Right kidney (tissue), 9 donors: ENCODE measurements around the gene TP53.

ENCODE experiments used
- DNase-seq: peaks from one replicate; pipeline ENCODE4 v3.0.0-alpha.2; 2016
- long read RNA-seq, 8 donors: transcript quantifications; one replicate each; lab custom pipeline, GENCODE V29; 2026

Gene TP53
- long read RNA-seq, donor 1, transcript TP53-227 (11 exons, 2,579 nt): major isoform, 7 of 55 reads
- long read RNA-seq, donor 1, partial matches to known transcripts: 44 of 55 reads
- long read RNA-seq, donor 1, other reads (novel, unspliced or antisense): 0 of 55 reads
- long read RNA-seq, donor 2, partial matches to known transcripts: 0 of 4 reads
- long read RNA-seq, donor 2, other reads (novel, unspliced or antisense): 0 of 4 reads
- long read RNA-seq, donor 3, partial matches to known transcripts: 0 of 5 reads
- long read RNA-seq, donor 3, other reads (novel, unspliced or antisense): 0 of 5 reads
- long read RNA-seq, donor 4, partial matches to known transcripts: 0 of 8 reads
- long read RNA-seq, donor 4, other reads (novel, unspliced or antisense): 0 of 8 reads
- long read RNA-seq, donor 5, partial matches to known transcripts: 0 of 5 reads
- long read RNA-seq, donor 5, other reads (novel, unspliced or antisense): 0 of 5 reads
- long read RNA-seq, donor 6, partial matches to known transcripts: 7 of 16 reads
- long read RNA-seq, donor 6, other reads (novel, unspliced or antisense): 0 of 16 reads
- long read RNA-seq, donor 7: 0 reads
- long read RNA-seq, donor 8, transcript TP53-227 (11 exons, 2,579 nt): major isoform, 5 of 17 reads
- long read RNA-seq, donor 8, partial matches to known transcripts: 6 of 17 reads
- long read RNA-seq, donor 8, other reads (novel, unspliced or antisense): 0 of 17 reads

DNA sequence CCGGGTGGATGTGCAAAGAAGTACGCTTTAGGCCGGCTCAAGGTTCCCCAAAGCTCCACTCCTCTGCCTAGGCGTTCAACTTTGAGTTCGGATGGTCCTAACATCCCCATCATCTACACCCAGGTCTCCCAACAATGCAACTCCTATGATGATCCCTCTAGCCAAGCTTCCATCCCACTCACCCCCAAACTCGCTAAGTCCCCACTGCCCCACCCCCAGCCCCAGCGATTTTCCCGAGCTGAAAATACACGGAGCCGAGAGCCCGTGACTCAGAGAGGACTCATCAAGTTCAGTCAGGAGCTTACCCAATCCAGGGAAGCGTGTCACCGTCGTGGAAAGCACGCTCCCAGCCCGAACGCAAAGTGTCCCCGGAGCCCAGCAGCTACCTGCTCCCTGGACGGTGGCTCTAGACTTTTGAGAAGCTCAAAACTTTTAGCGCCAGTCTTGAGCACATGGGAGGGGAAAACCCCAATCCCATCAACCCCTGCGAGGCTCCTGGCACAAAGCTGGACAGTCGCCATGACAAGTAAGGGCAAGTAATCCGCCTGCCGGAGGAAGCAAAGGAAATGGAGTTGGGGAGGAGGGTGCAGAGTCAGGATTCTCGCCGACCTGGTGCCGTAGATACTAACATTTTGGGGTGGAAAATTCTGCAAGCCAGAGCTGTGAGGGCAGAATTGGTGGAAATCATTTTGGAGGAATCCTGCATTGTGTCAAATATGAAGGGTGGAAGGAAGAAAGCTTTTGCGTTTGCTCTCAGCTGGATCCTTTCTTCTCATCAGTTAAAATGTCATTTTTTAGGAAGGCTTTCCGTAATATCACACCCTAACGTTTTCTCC lies at the start of gene TP53:
TP53 (minus strand) TSS at position 419 of the 836 bp plus-strand sequence. CDS start 10,896 bp downstream, outside the sequence.
- DNase-seq: peak; percentile 84

DNA sequence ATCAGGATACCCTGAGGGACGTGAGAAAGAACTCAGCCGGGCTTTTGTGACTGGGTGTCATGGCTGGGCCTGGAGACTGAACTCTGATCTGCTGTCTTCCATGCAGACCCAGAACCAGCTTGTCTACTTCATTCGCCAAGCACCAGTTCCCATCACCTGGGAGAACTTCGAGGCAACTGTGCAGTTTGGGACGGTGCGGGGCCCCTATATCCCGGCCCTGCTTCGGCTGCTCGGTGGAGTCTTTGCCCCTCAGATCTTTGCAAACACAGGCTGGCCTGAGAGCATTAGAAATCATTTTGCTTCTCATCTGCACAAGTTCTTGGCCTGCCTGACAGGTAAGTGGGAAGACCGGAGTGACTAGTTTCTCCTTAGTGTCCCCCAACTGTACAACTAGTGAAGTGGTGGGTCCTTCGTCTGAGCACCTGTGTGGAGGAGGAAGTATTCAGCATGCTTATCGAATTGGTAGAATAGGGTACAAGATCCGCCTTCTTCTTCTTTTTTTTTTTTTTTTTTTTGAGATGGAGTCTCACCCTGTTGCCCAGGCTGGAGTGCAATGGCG lies 45.8 kb upstream of the TP53 start:
- DNase-seq: no peak

DNA sequence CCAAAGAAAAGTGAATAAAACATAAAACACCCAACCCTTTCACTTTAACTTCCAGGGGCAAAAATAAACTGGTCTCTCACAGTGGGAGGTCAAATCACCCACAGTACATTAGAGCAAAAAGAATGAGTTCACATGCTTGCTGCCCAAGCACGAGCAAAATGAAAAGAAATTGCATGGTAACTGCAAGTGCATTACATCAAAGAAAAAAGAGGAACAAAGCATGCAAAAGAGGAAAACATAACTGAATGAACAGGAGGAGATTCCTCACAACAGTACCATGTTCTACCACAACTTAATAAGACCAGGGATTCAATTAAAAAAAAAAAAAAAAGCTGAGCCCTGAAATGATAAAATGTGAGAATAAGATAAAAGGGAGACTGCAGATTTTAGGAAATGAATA lies 42.5 kb upstream of the TP53 start:
- DNase-seq: no peak

DNA sequence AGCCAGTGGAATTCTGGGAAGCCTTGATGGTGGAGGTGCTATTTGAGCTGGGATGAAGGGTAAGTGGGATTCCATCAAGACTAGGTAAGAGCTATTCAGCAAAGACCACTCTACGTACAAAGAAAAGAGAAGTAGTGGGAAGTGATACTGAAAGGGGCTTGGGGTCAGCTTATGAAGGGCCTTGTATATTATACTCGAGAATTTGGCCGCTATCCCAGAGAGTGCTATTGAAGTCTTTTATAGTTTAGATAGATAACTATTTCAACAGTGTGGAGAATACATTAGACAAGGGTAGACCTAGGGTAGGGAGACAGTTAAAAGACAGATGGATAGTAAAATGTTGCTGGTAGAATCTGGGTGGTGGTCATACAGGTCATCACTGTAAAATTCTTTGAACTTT lies 40.6 kb upstream of the TP53 start:
- DNase-seq: no peak

DNA sequence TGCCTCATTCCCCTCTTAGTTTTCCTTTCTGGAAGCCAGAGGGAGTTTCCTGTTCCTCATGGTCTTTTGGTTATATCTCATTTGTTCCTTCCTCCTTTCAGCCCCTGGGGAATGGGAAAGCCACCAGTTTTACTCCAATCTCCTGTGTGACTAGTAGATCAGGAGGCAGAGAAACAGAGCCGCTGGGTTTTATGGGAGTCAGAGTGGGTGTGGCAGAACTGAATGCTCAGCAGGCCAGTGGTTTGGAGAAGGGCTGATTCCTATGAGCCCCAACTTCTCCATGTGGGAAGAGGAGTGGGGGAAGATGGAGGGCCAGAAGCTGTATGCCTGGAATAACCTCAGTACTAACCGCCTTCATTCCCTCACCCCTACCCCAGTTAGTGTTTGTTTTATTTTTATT lies 34.3 kb upstream of the TP53 start:
- no peak for DNase-seq

DNA sequence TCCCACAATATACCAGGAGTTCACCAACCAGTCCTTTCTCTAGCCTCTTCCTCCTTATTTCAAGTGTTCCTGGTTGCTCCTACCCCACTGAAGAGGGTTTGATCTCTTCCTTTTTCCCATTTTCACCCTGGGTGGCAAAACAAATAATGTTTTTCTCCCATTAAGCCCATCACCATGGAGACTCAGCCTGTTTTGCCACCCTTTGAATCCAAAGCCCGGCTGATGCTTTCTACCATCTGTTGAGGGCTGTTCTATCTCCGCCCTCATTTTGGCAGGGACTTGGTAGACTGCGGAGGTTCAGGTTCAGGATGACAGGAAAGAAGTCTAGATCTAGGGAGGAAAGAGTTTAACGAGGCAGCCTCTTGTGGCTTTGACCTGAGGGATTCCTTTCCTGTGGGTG lies 32.8 kb upstream of the TP53 start:
- no peak for DNase-seq

DNA sequence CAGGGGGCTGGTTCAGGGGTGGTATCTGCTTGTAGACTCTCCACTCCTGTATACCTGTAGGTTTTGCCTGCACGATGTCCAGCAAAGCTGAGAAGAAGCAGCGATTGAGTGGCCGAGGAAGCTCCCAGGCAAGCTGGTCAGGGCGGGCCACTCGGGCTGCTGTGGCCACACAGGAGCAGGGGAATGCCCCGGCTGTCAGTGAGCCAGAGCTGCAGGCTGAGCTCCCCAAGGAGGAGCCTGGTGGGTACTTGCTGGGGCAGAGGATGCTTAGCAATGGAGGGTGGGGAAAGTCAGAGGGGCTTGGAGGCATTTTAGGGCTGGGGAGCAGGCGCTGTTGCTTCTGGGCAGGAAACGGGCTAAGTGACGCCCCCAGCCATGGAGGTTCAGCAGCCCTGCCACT lies 32.4 kb upstream of the TP53 start:
- DNase-seq: no peak

DNA sequence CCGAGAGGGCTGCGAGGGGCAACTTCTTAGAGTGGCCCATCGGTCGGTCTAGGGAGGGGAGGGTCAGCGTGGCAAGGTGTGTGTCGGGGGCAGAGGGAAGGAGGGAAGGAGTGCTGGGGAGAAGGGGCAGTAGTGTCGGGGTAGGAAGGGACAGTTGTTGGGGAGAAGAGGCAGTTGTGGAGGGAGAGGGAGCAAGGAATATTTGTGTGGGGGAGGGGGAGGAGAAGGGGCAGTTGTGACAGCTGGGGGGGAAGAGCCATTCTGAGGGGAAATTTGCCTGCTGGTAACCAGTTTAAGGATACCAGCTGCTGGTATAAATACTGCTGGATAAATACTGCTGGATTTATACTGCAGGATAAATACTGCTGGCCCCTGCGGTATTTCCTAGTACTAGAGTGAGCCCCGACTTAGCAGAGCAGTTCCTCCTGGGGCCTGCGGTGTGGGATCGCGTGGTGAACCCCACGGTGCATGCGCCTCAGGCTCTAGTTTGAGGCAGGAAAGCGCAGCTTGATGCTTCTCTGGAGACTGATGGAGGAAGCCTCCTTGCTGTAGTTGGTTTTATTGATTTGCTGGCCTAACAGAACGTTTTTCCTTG lies 30.6 kb upstream of the TP53 start:
- no peak for DNase-seq

DNA sequence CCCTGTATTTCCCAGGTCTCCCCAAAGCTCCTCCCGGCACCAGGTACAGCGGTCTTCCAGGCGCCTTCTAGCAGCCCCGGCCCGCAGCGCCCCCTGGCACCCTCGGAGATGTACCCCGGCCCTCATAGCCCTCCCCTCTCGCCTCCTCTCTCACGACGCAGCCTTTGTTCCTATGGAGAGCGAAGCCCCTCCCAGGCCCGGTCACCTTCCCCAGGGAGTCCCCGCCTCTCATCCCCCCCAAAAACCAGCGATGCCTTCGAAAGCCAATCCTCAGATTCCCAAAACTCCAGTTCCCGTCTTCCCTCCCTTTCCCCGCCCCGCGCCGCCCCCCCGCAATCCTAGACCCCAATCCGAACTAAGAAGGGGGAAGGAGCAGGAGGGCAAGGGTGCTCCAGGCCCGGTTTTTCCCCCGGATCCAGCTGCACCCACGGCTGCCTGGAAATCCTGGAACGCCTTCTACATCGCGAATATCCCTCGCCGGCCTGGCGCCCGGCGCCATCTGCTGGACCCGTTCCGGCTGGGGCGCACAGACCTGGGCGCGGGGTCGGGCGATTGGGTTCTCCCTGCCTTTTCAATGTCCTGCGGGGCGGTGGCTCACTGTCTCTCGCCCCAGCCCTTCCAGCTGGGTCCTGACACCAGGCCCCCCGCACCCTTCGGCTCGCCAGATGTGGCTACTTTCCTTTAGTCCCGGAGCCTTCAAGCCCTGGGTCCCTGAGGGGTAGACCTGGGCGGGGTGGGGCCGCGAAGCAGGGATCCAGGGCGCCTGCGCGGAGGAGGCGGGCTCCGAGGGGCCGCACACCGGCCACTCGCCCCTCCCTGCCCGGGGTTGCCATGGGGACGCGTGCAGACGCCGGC lies 29.8 kb upstream of the TP53 start, which contains the start of gene DNAH2:
DNAH2 (plus strand) TSS at position 844 of the 855 bp plus-strand sequence. CDS start 1,991 bp downstream, outside the sequence.
- peak; percentile 97 for DNase-seq

DNA sequence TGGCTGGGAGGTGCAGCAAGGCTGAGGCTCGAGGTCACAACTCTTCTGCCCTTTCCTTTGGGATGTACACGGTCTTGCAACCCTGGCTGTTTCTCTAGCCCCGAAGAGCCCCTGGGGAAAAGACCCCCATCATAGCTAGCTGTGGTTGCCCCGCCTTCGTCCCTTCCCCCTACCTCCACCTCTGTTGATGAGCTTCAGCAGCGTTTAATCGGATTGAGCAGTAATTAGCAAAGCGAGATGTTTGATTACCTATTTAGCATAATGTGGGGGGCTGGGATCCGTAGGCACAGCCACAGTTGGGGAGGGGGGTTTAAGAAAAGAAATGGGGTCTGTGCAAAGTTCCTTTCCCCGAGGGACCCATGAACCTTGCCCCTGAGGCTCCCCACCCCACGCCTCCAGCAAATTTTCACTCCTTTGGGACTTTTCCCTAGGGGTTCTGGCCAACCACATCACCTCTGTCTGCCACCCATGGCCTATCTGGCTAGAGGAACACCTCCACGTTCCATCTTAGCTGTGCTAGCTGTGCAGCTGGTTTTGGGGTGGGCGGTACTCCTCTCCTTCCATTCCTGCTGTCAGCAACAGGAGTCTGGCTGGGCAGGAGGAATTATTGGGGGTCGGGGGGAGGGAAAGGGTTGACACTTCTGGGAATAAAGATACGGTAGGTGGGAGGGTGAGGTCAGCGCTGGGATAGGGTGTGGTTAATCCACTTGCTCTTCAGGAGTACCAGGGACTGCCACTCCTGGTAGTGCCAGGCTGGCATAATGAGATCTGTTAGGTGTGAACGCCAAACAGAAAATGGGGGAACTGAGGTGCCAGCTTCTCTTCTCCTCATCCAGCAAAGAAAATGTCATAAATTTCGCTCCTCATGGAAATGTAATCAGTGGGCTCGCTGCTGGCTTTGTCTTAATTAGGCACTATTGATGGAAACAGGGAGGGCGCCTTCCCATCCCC lies 28.9 kb upstream of the TP53 start:
- no peak for DNase-seq

DNA sequence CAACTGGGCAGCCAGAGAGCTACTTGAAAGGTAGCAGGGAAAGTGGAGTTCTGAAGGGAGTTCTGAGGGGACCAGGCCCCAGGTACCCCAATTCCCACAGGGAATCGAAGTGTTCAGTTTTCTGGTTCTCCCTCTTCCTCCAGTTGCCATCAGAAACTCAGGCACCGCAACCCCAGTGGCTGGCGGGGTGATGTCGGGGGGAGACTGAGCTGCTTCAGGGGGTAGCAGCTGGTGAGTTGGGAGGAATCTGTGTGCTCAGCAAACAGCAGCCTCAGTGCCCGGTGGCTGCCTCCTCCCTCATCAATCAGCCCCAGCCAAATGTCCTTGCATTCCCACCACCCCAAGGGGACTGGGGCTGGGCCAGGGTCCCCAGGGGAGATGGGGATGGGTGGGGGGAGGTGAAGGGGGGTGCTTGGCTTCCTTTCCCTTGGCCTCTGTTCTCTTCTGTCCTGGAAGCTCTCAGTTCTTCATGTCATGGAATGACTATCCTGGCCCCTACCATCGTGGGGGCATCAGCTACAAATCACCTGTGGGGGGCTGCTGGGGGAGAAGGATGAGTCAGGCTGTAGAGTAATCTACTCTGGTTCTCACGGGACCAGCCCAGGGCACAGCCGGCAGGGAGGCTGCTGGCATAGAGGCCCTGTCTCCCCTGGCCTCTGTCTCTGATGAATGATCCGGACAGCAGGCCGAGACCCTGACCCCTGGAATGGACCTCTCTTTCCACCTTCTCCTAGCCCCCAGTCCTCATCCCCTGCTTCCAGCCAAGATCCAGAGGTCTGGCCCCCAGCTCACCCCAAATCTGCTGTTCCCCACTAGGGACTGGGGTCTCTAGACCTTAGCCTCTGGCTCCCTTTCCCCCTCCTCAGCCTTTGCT lies 27.7 kb upstream of the TP53 start:
- DNase-seq: no peak

DNA sequence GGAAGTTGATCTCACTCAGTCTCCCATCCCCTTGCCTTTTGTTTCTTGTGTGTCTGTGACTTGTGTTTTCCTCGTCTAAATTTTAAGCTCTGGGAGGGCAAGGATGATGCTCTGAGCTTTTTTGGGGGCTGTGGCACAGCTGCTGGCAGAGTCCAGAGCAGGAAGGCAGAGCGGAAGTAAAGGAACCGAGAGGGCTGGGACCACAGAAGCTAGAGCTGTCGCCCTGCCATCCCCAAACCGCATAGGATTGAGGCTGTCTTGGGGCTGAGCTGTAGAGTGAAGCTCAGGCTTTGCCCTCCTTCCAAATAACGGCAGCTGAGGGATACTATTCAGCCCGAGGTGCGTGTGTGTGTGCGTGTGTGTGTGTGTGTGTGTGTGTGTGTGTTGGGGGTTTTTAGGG lies 26.5 kb upstream of the TP53 start:
- DNase-seq: no peak

DNA sequence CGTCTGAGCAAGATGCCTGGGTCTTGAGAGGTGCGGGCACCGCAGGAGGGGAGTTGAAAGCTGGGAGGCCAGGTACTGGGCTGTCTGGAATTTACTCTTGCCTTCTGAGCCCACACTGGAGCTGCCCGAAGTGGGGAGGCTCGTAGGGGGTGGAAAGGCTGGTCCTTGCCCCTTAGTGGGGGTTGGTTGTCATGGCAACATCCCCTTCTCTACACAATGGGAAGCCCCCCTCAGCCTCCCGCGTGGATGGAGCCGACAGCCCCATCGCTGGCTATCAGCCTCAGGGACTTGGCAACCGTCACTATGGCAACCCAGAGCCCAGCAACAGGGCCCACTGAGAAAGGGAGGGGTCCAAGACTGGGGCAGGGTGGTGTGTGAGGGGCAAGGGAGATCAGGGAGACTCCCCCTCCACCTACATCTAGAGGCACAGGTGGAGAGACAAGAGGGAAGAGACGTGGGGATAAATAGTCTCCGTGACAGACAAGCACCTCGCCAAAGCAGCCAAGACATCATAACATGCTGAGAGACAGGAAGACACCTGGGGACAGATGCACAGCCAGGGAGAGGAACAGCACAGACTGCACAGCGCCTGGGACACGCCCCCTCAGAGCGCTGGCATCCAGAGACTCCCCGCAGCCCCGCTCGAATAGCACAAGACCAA lies 25.0 kb upstream of the TP53 start:
- DNase-seq: no peak

DNA sequence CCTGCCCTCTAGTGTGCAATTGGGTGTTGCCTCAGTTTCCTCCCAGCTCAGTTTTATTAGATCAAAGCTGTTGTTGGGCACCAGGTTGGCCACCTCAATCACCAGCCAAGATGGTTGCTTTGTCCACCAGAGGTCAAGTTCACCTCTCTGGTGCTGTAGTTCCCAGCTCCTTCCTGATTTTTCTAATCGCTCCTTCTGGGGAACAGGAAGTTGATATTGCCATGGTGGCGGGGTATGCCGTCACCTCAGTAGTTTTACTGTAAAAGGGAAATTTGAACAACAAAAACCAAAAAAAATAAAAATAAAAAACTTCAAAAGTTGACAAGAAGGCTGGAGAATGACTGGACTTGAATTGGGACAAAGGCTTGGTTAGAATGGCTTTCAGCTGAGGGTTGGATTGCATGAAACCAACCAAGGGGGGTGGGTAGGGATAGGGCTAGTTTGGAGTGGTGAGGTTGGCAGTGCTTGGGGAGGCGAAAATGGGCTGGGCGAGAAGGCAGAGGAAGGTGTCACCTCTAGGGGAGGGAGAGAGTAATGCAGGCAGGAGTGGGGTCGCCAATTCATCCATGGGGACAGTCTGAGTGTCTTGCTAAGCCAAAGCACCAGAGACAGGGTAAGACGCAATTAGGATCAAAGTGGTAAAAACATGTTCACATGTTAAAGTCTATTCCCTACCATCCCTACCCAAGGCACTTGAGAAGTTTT lies 23.9 kb upstream of the TP53 start:
- DNase-seq: no peak

DNA sequence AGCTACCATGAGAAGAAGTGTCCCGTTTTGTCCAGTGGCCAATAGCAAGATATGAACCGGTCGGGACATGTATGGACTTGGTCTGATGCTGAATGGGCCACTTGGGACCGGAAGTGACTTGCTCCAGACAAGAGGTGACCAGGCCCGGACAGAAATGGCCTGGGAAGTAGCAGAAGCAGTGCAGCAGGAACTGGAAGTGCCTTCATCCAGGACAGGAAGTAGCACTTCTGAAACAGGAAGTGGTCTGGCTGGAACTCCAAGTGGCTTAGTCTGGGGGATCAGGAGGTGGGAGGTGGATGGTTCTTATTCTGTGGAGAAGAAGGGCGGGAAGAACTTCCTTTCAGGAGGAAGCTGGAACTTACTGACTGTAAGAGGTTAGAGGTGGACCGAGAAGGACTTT lies 23.0 kb upstream of the TP53 start:
- no peak for DNase-seq

DNA sequence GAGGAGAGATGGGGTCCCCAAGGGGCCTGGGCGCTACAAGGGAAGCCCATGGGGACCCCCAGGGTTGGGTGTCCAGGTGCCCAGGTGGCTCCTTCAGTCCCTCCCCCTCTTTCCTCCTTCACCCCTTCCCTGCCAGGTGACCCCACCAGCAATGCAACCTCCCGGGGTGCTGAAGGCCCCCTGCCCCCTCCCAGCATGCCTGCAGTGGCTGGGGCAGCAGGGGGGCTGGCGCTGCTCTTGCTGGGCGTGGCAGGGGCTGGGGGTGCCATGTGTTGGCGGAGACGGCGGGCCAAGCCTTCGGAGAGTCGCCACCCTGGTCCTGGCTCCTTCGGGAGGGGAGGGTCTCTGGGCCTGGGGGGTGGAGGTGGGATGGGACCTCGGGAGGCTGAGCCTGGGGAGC lies 21.7 kb upstream of the TP53 start:
- no peak for DNase-seq
